T-cell (primary cell): ENCODE measurements around the gene CXCL8. TPM values are rescaled to one million over a fixed set of nuclear protein-coding genes. Genes with fewer than 3 reads are reported as not detected.

Source experiments
- ATAC-seq, 4 experiments: fragments of 200-7000 bp in 3 of 4; fragments of 150-1000 bp in 1 of 4; cut with Tn5 transposase; replicated peaks in 1 of 4; 1 replicate in 3 of 4; 2 replicates in 1 of 4; pipeline ENCODE4 v1.10.0; 2021; ENCODE audit warnings: moderate library complexity in 3 of 4, mild to moderate bottlenecking in 2 of 4, moderate number of reproducible peaks in 1 of 4
- CTCF ChIA-PET, 2 donors: fragments of 300-600 bp; sonication (Branson Sonifier 250); formaldehyde crosslinking; loops; one replicate each; lab custom pipeline; 2022; ENCODE audit warnings: antibody characterized with exemption in 2 of 2; lab: Charles Lee
- POLR2A ChIA-PET, 2 donors: fragments of 300-600 bp; sonication (Branson Sonifier 250); formaldehyde crosslinking; loops; one replicate each; lab custom pipeline; 2022; ENCODE audit warnings: antibody characterized with exemption in 2 of 2; lab: Charles Lee
- DNase-seq, 35 experiments: peaks; one replicate each; pipeline versions ENCODE4 v3.0.0 to v3.0.0-alpha.2; 2013 to 2023
- H3K27ac ChIP-seq: one replicate; pipeline ENCODE4 v1.5.1; 2013; ENCODE audit warnings: low read length
- H3K27me3 ChIP-seq, 2 experiments: replicated peaks in 1 of 2; 1 replicate in 1 of 2; 2 replicates in 1 of 2; pipeline versions ENCODE4 v1.6.1 to v1.7.0; 2013; ENCODE audit warnings: low read length in 1 of 2, mixed read lengths in 1 of 2; ENCODE audit not compliant: control insufficient read depth in 2 of 2, insufficient read depth in 2 of 2; ENCODE audit errors: extremely low read depth in 1 of 2
- H3K36me3 ChIP-seq, 2 donors: 1 replicate in 1 of 2; 2 replicates in 1 of 2; pipeline versions ENCODE4 v1.6.1 to v1.7.0; 2013; ENCODE audit warnings: low read length in 1 of 2; ENCODE audit not compliant: control insufficient read depth in 2 of 2, insufficient read depth in 1 of 2; ENCODE audit errors: extremely low read depth in 1 of 2
- H3K4me1 ChIP-seq, 2 experiments: 1 replicate in 1 of 2; 2 replicates in 1 of 2; pipeline versions ENCODE4 v1.6.1 to v1.7.0; 2013; ENCODE audit warnings: low read length in 2 of 2, mixed read lengths in 1 of 2; ENCODE audit not compliant: insufficient read depth in 2 of 2, control insufficient read depth in 1 of 2; ENCODE audit errors: extremely low read depth in 1 of 2
- H3K4me3 ChIP-seq, 2 donors: 1 replicate in 1 of 2; 2 replicates in 1 of 2; pipeline versions ENCODE4 v1.5.1 to v1.7.0; 2013; ENCODE audit warnings: mild to moderate bottlenecking in 2 of 2, low read length in 1 of 2, moderate library complexity in 1 of 2; ENCODE audit not compliant: control insufficient read depth in 1 of 2; ENCODE audit errors: extremely low read depth in 1 of 2
- H3K9me3 ChIP-seq: 2 replicates; pipeline ENCODE4 v1.7.0; 2013
- H3K27ac Mint-ChIP-seq, 2 donors: one replicate each; pipeline ENCODE4 v1.8.0; 2020 to 2021; ENCODE audit warnings: mild to moderate bottlenecking in 2 of 2, mixed read lengths in 2 of 2
- H3K27me3 Mint-ChIP-seq, 2 donors: one replicate each; pipeline ENCODE4 v1.8.0; 2021 to 2022; ENCODE audit warnings: mixed read lengths in 2 of 2
- H3K36me3 Mint-ChIP-seq: one replicate; pipeline ENCODE4 v1.8.0; 2021; ENCODE audit warnings: mixed read lengths
- H3K4me1 Mint-ChIP-seq, 3 donors: one replicate each; pipeline ENCODE4 v1.8.0; 2020 to 2022; ENCODE audit warnings: mixed read lengths in 3 of 3, mild to moderate bottlenecking in 1 of 3
- H3K4me3 Mint-ChIP-seq, 3 donors: one replicate each; pipeline ENCODE4 v1.8.0; 2020 to 2022; ENCODE audit warnings: mild to moderate bottlenecking in 3 of 3, mixed read lengths in 3 of 3, moderate library complexity in 3 of 3
- H3K9me3 Mint-ChIP-seq, 3 donors: one replicate each; pipeline ENCODE4 v1.8.0; 2020 to 2022; ENCODE audit warnings: mixed read lengths in 3 of 3
- WGBS: methylation state at CpG from one replicate; pipeline ENCODE4 v1.1.5; 2013; ENCODE audit warnings: missing lambda C conversion rate; ENCODE audit not compliant: insufficient coverage; 5-methylcytosine and 5-hydroxymethylcytosine counted together
- total RNA-seq, 35 experiments: library from RNA in 6 of 35; stranded (reverse) in 6 of 35; fragments of 120-200 nt in 1 of 35; gene quantifications; one replicate each; pipeline versions ENCODE4 v1.2.1 to v1.2.4 and lab custom pipeline; 2013 to 2026

The CXCL8 gene
- total RNA-seq, 5 donors from 2014 or later (not counting 1 experiment from before 2014, with no cell fraction given): 0.39 to 1.4 (median 0.67) TPM

GRCh38 chr4:73705721-73706120 lies 34.6 kb upstream of the CXCL8 start:
- Mint-ChIP-seq H3K27ac (no peak overlapping the region), H3K9me3 (peaks cover 0 to 6% (median 0%) of the 10 kb centered on the region in 3 donors), H3K36me3 (no peaks in the 10 kb centered on the region), H3K27me3 (peaks cover 0 to 3% of the 10 kb centered on the region in 2 donors), H3K4me3 (no peak overlapping the region), H3K4me1 (no peaks in the 10 kb centered on the region)
- POLR2A ChIA-PET: no interaction called here
- H3K36me3 ChIP-seq: no peaks in the 10 kb centered on the region
- H3K4me3 ChIP-seq: no peak overlapping the region
- WGBS: no CpG with 5 or more reads among the region's 1 CpG
- CTCF ChIA-PET: no interaction called here
- DNase-seq (no peak), ATAC-seq (no peak)
- no peaks in the 10 kb centered on the region for H3K4me1 ChIP-seq
- no peak overlapping the region for H3K27ac ChIP-seq
- H3K27me3 ChIP-seq: no peaks in the 10 kb centered on the region
- no peaks in the 10 kb centered on the region for H3K9me3 ChIP-seq

DNA sequence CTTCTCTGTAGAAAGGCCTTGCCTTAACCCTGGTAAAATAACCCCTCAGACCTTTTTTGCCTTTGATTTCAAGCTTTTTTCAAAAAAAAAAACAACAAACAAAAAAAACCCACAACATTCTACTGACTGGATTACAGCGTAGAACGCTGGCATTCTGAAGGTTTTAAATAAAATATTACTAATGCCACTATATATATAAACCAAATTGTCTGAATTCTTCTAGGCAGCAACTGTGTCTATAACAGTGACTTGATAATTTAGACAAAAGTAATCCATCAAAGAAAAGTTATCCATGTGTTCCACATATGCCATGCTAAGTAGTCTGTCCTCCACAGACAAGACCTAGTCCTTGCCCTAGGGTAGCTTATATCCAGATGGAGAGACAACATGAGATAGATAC lies 33.6 kb upstream of the CXCL8 start:
- H3K27ac ChIP-seq: no peak overlapping the region
- ChIA-PET POLR2A (no interaction called here), CTCF (no interaction called here)
- no peaks in the 10 kb centered on the region for H3K9me3 ChIP-seq
- H3K4me3 Mint-ChIP-seq: no peak overlapping the region
- H3K4me1 Mint-ChIP-seq: no peaks in the 10 kb centered on the region
- no peaks in the 10 kb centered on the region for H3K27me3 ChIP-seq
- no peak for ATAC-seq
- H3K36me3 ChIP-seq: no peaks in the 10 kb centered on the region
- H3K4me1 ChIP-seq: no peaks in the 10 kb centered on the region
- no peak overlapping the region for H3K4me3 ChIP-seq
- H3K36me3 Mint-ChIP-seq: no peaks in the 10 kb centered on the region
- H3K27ac Mint-ChIP-seq: no peak overlapping the region
- WGBS: no CpG with 5 or more reads among the region's 2 CpGs
- no peak for DNase-seq
- H3K27me3 Mint-ChIP-seq: peaks cover 0 to 3% of the 10 kb centered on the region in 2 donors
- no peaks in the 10 kb centered on the region for H3K9me3 Mint-ChIP-seq

DNA sequence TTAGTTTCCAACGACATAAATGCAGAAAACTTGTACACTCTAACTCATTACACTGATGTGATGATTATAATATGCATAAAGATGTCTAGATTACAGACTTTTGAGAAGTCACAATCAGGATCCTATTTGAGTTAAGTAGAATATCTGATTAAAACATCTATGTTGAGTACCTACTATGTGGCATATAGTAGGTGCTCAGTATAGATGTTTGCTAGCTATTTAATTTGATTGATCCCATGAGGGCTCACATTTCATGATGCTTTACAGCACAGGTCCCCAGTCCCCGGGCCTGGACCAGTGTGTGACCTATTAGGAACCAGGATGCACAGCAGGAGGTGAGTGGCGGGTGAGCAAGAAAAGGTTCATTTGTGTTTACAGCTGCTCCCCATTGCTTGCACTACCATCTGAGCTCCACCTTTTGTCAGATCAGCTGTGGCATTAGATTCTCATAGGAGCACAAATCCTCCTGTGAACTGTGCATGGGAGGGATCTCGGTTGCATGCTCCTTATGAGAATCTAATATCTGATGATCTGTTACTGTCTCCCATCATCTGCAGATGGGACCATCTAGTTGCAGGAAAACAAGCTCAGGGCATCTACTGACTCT lies 33.0 kb upstream of the CXCL8 start:
- ChIA-PET CTCF (no interaction called here), POLR2A (no interaction called here)
- Mint-ChIP-seq H3K27me3 (peaks cover 0 to 3% of the 10 kb centered on the region in 2 donors), H3K27ac (no peak overlapping the region), H3K9me3 (no peaks in the 10 kb centered on the region), H3K4me3 (no peak overlapping the region), H3K4me1 (no peaks in the 10 kb centered on the region), H3K36me3 (no peaks in the 10 kb centered on the region)
- H3K4me3 ChIP-seq: no peak overlapping the region
- ATAC-seq: no peak
- no peaks in the 10 kb centered on the region for H3K27me3 ChIP-seq
- H3K27ac ChIP-seq: no peak overlapping the region
- no peaks in the 10 kb centered on the region for H3K9me3 ChIP-seq
- no peaks in the 10 kb centered on the region for H3K36me3 ChIP-seq
- no peaks in the 10 kb centered on the region for H3K4me1 ChIP-seq
- DNase-seq: no peak
- WGBS: 83% methylated on average over 1 of the region's 4 CpGs

DNA sequence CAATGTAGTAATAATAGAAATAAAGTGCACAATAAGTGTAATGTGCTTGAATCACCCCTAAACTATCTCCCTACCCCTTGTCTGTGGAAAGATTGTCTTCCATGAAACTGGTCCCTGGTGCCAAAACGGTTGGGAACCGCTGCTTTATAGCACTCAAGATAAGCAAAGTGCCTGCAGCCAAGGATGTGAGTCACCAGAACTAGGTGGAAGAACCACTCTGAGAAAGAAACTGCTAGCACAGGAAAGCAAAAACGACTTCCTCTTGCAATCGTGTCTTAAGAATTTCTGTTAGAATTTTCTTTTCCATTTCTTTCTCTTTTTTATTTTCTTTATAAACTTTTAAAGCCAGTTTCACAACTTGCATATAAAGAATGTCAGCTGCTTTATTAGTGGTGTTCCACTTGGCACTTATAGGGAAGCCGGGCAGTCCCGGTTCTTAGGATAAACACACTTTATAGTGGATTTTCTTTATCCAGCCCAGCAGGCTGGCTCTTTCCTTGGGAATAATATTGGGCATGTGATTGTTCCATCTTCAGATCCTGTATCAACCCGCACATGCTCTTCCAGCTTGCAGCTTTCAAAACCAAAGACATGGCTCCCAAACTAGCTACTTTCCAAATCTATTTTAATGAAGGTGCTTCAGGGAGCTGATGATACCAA lies 32.3 kb upstream of the CXCL8 start:
- Histone ChIP-seq H3K27me3 (no peaks in the 10 kb centered on the region), H3K4me3 (no peak overlapping the region), H3K36me3 (no peaks in the 10 kb centered on the region), H3K27ac (no peak overlapping the region), H3K9me3 (no peaks in the 10 kb centered on the region), H3K4me1 (no peaks in the 10 kb centered on the region)
- no peak for ATAC-seq
- CTCF ChIA-PET: no interaction called here
- no peaks in the 10 kb centered on the region for H3K9me3 Mint-ChIP-seq
- no peak for DNase-seq
- H3K36me3 Mint-ChIP-seq: no peaks in the 10 kb centered on the region
- POLR2A ChIA-PET: no interaction called here
- 0% methylated on average over 3 of the region's 7 CpGs for WGBS
- H3K4me3 Mint-ChIP-seq: no peak overlapping the region
- no peak overlapping the region for H3K27ac Mint-ChIP-seq
- H3K27me3 Mint-ChIP-seq: peaks cover 0 to 3% of the 10 kb centered on the region in 2 donors
- H3K4me1 Mint-ChIP-seq: no peaks in the 10 kb centered on the region

DNA sequence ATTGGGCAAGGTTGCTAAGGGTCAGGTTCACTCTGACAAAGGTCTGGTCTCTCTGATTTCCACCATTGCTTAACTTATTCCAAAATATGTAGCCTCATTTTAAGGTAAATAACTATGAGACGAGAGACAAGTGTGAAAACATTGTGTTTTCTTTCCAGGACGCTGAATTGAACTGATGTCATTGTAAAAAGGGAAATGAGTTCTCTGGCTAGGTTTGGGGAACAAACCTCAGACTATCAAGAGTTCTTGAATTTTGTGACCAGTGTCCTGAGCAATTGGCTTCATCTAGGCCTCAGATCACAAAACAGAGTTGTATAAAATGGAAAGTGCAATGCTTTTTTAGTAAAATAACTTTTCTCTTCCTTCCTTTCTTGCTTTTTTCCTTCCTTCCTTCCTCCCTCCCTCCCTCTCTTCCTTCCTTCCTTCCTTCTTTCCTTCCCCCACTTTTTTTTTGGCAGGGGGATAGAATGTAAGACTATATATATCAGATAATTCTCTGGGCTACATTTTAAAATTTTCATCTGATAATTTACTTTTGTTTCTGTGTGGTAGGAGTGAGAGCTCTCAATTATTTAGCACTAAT lies 30.8 kb upstream of the CXCL8 start:
- no peaks in the 10 kb centered on the region for H3K9me3 Mint-ChIP-seq
- no peaks in the 10 kb centered on the region for H3K4me1 Mint-ChIP-seq
- no peaks in the 10 kb centered on the region for H3K27me3 Mint-ChIP-seq
- CTCF ChIA-PET: no interaction called here
- POLR2A ChIA-PET: no interaction called here
- H3K27me3 ChIP-seq: no peaks in the 10 kb centered on the region
- H3K4me3 ChIP-seq: no peak overlapping the region
- no CpG with 5 or more reads among the region's 2 CpGs for WGBS
- no peaks in the 10 kb centered on the region for H3K36me3 Mint-ChIP-seq
- DNase-seq (no peak), ATAC-seq (no peak)
- no peak overlapping the region for H3K4me3 Mint-ChIP-seq
- no peaks in the 10 kb centered on the region for H3K4me1 ChIP-seq
- no peaks in the 10 kb centered on the region for H3K36me3 ChIP-seq
- no peaks in the 10 kb centered on the region for H3K9me3 ChIP-seq
- H3K27ac ChIP-seq: no peak overlapping the region
- no peak overlapping the region for H3K27ac Mint-ChIP-seq

DNA sequence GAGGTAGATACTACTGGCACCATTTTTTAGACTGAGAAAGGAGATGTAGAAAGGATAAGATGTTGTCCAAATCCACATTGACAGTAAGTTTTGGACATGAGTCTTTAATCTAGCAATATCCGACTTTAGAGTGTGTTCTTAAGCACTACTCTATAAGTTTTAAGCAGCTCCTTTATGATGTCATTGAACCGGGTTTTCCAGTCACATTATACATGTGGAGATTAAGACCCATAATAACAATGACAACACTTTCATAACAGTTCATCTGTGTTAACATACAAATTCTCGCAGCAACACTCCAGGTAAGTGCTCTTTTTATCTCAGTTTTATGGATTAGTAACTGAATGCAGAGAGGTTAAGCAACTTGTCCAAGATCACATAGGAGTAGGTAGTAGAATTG lies 30.3 kb upstream of the CXCL8 start:
- CTCF ChIA-PET: no interaction called here
- no peak overlapping the region for H3K27ac ChIP-seq

More for the DNA sequence above, 30.3 kb upstream of the CXCL8 start:
- no peak for ATAC-seq
- no peak overlapping the region for H3K4me3 ChIP-seq
- WGBS: 100% methylated on average over 1 of the region's 3 CpGs
- DNase-seq: no peak
- H3K9me3 Mint-ChIP-seq: no peaks in the 10 kb centered on the region
- H3K27me3 Mint-ChIP-seq: no peaks in the 10 kb centered on the region
- no peaks in the 10 kb centered on the region for H3K9me3 ChIP-seq
- POLR2A ChIA-PET: no interaction called here
- H3K4me1 ChIP-seq: no peaks in the 10 kb centered on the region
- no peaks in the 10 kb centered on the region for H3K4me1 Mint-ChIP-seq
- no peaks in the 10 kb centered on the region for H3K27me3 ChIP-seq
- H3K27ac Mint-ChIP-seq: no peak overlapping the region
- H3K36me3 ChIP-seq: no peaks in the 10 kb centered on the region
- no peak overlapping the region for H3K4me3 Mint-ChIP-seq
- no peaks in the 10 kb centered on the region for H3K36me3 Mint-ChIP-seq
